Panc1 (cell line): ENCODE measurements around the gene RPS6KB2. TPM values are rescaled to one million over a fixed set of nuclear protein-coding genes. Genes with fewer than 3 reads are reported as not detected.

Source experiments
- ATAC-seq: fragments of 200-7000 bp; cut with Tn5 transposase; 2 replicates; pipeline ENCODE4 v1.9.1; 2020; ENCODE audit warnings: mild to moderate bottlenecking, moderate library complexity
- BruUV-seq: library from RNA; stranded (reverse); fragments of 400-500 nt; replicated peaks from 2 replicates; lab custom pipeline; 2021; lab: Mats Ljungman, UMichigan
- CTCF ChIA-PET: fragments of 300-600 bp; sonication (Branson Sonifier 250); formaldehyde crosslinking; loops from one replicate; lab custom pipeline; 2022; ENCODE audit warnings: antibody characterized with exemption; lab: Charles Lee
- POLR2A ChIA-PET: fragments of 300-600 bp; sonication (Branson Sonifier 250); formaldehyde crosslinking; loops from one replicate; lab custom pipeline; 2022; ENCODE audit warnings: antibody characterized with exemption; lab: Charles Lee
- DNase-seq: peaks from one replicate; pipeline ENCODE4 v3.0.0-alpha.2; 2010; ENCODE audit warnings: low read depth, low spot score
- H3K27ac ChIP-seq: 2 replicates; pipeline ENCODE4 v1.5.1; 2011; ENCODE audit warnings: mild to moderate bottlenecking, low read length, inconsistent platforms
- H3K27me3 ChIP-seq: fragments of 200-500 bp; sonication (Bioruptor generic); 2 replicates; pipeline ENCODE4 v1.6.0; 2014; ENCODE audit warnings: low read length, inconsistent platforms; ENCODE audit not compliant: control insufficient read depth, insufficient read depth
- H3K36me3 ChIP-seq: fragments of 200-500 bp; sonication (Bioruptor generic); 2 replicates; pipeline ENCODE4 v1.5.1; 2014; ENCODE audit warnings: inconsistent platforms, mild to moderate bottlenecking, low read length, moderate library complexity; ENCODE audit not compliant: control insufficient read depth, insufficient read depth
- H3K4me1 ChIP-seq: 2 replicates; pipeline ENCODE4 v1.5.1; 2011; ENCODE audit warnings: inconsistent platforms, mild to moderate bottlenecking, low read length, moderate library complexity; ENCODE audit not compliant: control insufficient read depth, insufficient read depth
- H3K4me3 ChIP-seq, 2 experiments: 2 replicates each; pipeline ENCODE4 v1.5.1; 2011 to 2012; ENCODE audit warnings: low read depth in 2 of 2, low read length in 2 of 2, mild to moderate bottlenecking in 2 of 2, inconsistent platforms in 1 of 2, moderate library complexity in 1 of 2
- H3K9me3 ChIP-seq: fragments of 200-500 bp; sonication (Bioruptor generic); 2 replicates; pipeline ENCODE4 v1.5.1; 2014; ENCODE audit warnings: low read depth, mild to moderate bottlenecking, inconsistent platforms, low read length, moderate library complexity; ENCODE audit not compliant: control insufficient read depth, insufficient read depth
- CTCF ChIP-seq: fragments of 450-650 bp; IDR thresholded peaks from 2 replicates; pipeline ENCODE4 v1.5.1; 2017; ENCODE audit warnings: mild to moderate bottlenecking
- POLR2AphosphoS5 ChIP-seq: IDR thresholded peaks from 2 replicates; pipeline ENCODE4 v1.6.1; 2012; ENCODE audit warnings: mild to moderate bottlenecking, low read depth, low read length, moderate library complexity
- REST ChIP-seq, 2 experiments: IDR thresholded peaks; 2 replicates each; pipeline ENCODE4 v1.6.1; 2011 to 2012; ENCODE audit warnings: low read depth in 2 of 2, control low read depth in 1 of 2, low read length in 1 of 2, mild to moderate bottlenecking in 1 of 2, moderate library complexity in 1 of 2; ENCODE audit not compliant: insufficient read depth in 1 of 2
- SIN3A ChIP-seq: IDR thresholded peaks from 2 replicates; pipeline ENCODE4 v1.6.1; 2012; ENCODE audit warnings: low read depth, mild to moderate bottlenecking, low read length, moderate library complexity, borderline replicate concordance; ENCODE audit not compliant: insufficient read depth
- TCF7L2 ChIP-seq: IDR thresholded peaks from 2 replicates; pipeline ENCODE4 v1.6.1; 2011; ENCODE audit warnings: mild to moderate bottlenecking, low read depth, low read length, inconsistent platforms
- in situ Hi-C: cut with HindIII; loops from 2 replicates; pipeline ENCODE4 v1.10.0; 2016; ENCODE audit warnings: low sequenced_read_pairs, low pct_unique_long_range_greater_than_20kb
- intact Hi-C: fragments of 100-400 bp; cut with micrococcal nuclease; formaldehyde crosslinking; loops from one replicate; pipeline ENCODE4 v1.10.0; 2022; ENCODE audit not compliant: unreplicated experiment
- total RNA-seq: library from RNA; stranded (reverse); gene quantifications from one replicate; pipeline ENCODE4 v1.2.1, GENCODE V29; 2021; ENCODE audit not compliant: unreplicated experiment

RPS6KB2 gene
- total RNA-seq, 1 experiment from 2014 or later, result 68.5 TPM

- Histone ChIP-seq H3K36me3 (no peaks in the 10 kb centered on the region), H3K27me3 (no peaks in the 10 kb centered on the region), H3K4me3 (peak overlapping the region; percentile 54 to 61), H3K27ac (peak overlapping the region; percentile 63), H3K4me1 (peaks cover 46% of the 10 kb centered on the region), H3K9me3 (no peaks in the 10 kb centered on the region)
- ChIA-PET CTCF (interaction anchor here (0.6 to 1.2 kb wide), 3 partner anchors 18 to 207 kb away, joined by 3 to 5 read pairs (median 3); no protein-coding TSS in a partner anchor), POLR2A (interaction anchor here (0.6 kb wide), 2 partner anchors 19 to 23 kb away, joined by 3 to 7 read pairs; partner anchors contain the start of gene PPP1CA)
- TF ChIP-seq TCF7L2 (no peak), SIN3A (peak; percentile 60; the same call in 1 of the 2 replicates), REST (IDR thresholded peaks at IDR 0.05; ENCODE audit: insufficient read depth in 1 of 2, low read depth in 2 of 2, low read length in 1 of 2) (no peak), POLR2AphosphoS5 (peak; percentile 36; the same call in 1 of the 2 replicates), CTCF (no peak)
- intact Hi-C loops (no loop called here), in situ Hi-C loops (no loop called here)
- DNase-seq (no peak), ATAC-seq (peak; percentile 91)
- no TSS peak for BruUV-seq
These were observed 7.5 kb upstream of the RPS6KB2 start for GRCh38 chr11:67420646-67421429.

GRCh38 chr11:67421430-67422031 lies 6.8 kb upstream of the RPS6KB2 start:
- Histone ChIP-seq H3K27ac (peak overlapping the region; percentile 53; the same call in 1 of the 2 replicates), H3K36me3 (no peaks in the 10 kb centered on the region), H3K9me3 (no peaks in the 10 kb centered on the region), H3K4me1 (peaks cover 39% of the 10 kb centered on the region), H3K27me3 (no peaks in the 10 kb centered on the region), H3K4me3 (peak overlapping the region; percentile 54 to 61)
- no TSS peak for BruUV-seq
- peak; percentile 26 for ATAC-seq
- intact Hi-C loops, result no loop called here
- in situ Hi-C loops, result no loop called here
- no peak for DNase-seq
- TF ChIP-seq REST (IDR thresholded peaks at IDR 0.05; ENCODE audit: insufficient read depth in 1 of 2, low read depth in 2 of 2, low read length in 1 of 2) (no peak), POLR2AphosphoS5 (no peak; the same call in 1 of the 2 replicates), CTCF (no peak), TCF7L2 (no peak), SIN3A (no peak)
- CTCF ChIA-PET, result no interaction called here
- POLR2A ChIA-PET, result interaction anchor here (0.6 kb wide), 1 partner anchor 24 kb away, joined by 3 read pairs; no protein-coding TSS in a partner anchor
